ENCODE data around the gene OR5AL1. TPM values are rescaled to one million over a fixed set of nuclear protein-coding genes. Genes with fewer than 3 reads are reported as not detected.
"Not testable (repeated sequence)": the region's sequence is repeated elsewhere in the genome, so short reads cannot be mapped to it uniquely, and the experiment has no call there.

Gene OR5AL1
- not detected for polyA plus RNA-seq (2012; ENCODE audit: low read depth, missing spikeins)

DNA sequence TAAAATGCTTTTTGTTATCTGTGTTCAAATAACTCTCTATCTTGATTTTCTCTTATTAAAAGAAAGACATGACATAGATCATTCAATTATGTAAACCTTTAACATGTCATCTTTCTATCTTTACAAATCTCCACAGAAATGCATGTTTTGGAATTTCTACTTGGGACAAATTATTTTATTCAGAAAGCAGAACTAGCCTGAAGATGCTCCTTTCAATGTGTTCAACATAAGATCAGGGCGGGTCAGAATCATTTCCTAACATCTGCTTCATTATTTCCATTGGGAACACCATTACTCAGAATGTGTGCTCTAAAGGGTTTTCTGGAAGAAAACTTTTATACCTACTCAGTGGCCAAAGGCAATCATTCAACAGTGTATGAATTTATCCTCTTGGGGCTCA lies at the start of gene OR5AL1:
OR5AL1 (plus strand) TSS at position 301 of the 400 bp plus-strand sequence.
- TF ChIP-seq POLR2AphosphoS5 (IDR thresholded peaks at IDR 0.05; ENCODE audit: low read depth, low read length) = no peak
- TF ChIP-seq PAX5 (IDR thresholded peaks at IDR 0.05; ENCODE audit: insufficient read depth, low read length, severe bottlenecking) = no peak
- TF ChIP-seq SPI1 (IDR thresholded peaks at IDR 0.05; ENCODE audit: low read depth, low read length) = no peak
- TF ChIP-seq TAF1 (IDR thresholded peaks at IDR 0.05; ENCODE audit: low read depth, low read length) = no peak
- TF ChIP-seq POU2F2 (IDR thresholded peaks at IDR 0.05; ENCODE audit: low read depth, low read length) = no peak
- TF ChIP-seq POLR2A (IDR thresholded peaks at IDR 0.05; ENCODE audit: low read depth, low read length) = no peak
- FAIRE-seq (no peak), DNase-seq (ENCODE audit: insufficient read length, low spot score) (no peak)

DNA sequence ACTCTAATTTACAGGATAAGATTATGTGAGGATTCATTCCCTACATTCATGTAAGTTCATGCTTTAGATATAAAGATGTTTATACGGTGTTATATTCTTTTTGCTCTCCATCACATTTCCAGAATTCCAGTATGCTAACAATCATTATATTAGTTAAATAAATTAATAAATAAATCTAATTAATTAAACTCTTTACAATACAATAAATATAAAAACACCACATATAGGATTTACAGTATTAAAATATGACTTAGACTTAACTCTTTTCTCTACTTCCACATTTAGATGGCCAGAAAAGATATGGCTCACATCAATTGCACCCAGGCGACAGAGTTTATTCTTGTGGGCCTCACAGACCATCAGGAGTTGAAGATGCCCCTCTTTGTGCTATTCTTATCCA lies 37.2 kb upstream of the OR5AL1 start, which contains the start of gene OR8U1:
OR8U1 (plus strand) TSS at position 301 of the 400 bp plus-strand sequence; CDS start at position 301, 0 bp downstream.
- DNase-seq (ENCODE audit: insufficient read length, low spot score) = no peak
- FAIRE-seq = no peak
- TF ChIP-seq POLR2AphosphoS5 (IDR thresholded peaks at IDR 0.05; ENCODE audit: low read depth, low read length) (no peak), POU2F2 (IDR thresholded peaks at IDR 0.05; ENCODE audit: low read depth, low read length) (no peak), POLR2A (IDR thresholded peaks at IDR 0.05; ENCODE audit: low read depth, low read length) (no peak), PAX5 (IDR thresholded peaks at IDR 0.05; ENCODE audit: insufficient read depth, low read length, severe bottlenecking) (no peak)

DNA sequence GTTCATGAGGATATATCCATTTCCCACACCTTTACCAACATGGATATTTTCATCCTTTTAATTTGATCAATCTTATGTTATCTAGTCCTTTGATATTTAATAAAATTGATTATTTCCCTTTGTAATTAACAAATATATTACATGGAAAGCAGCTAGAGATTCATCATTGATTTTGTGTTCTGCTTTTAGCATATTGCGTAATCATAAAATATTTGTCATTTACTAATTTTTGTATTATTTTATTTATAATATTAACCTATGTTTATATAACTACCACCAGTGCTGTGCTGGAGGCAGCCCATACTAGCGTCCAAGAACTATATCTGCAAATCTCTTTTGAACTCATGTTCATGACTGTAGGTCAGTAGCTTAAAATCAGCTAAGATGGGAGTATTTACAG lies 32.4 kb upstream of the OR5AL1 start:
- FAIRE-seq (no peak), DNase-seq (ENCODE audit: insufficient read length, low spot score) (no peak)
- TF ChIP-seq SPI1 (IDR thresholded peaks at IDR 0.05; ENCODE audit: low read depth, low read length) (no peak), TAF1 (IDR thresholded peaks at IDR 0.05; ENCODE audit: low read depth, low read length) (no peak), PAX5 (IDR thresholded peaks at IDR 0.05; ENCODE audit: insufficient read depth, low read length, severe bottlenecking) (no peak), POU2F2 (IDR thresholded peaks at IDR 0.05; ENCODE audit: low read depth, low read length) (no peak)

DNA sequence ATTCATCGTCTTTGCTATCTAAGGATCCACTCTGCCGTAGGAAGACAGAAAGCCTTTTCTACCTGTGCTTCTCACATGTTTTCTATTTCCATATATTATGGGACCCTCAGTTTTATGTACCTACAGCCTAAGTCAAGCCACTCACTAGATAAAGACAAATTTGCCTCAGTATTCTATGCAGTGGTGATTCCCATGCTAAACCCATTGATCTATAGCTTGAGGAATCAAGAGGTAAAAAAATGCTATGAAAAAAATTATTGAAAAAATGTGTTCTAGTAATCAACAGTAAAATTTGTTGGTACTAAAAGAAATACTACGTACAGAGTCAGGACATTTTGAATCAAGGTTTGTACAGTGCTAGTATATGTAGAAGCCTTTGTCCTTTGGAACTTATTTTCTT lies 18.1 kb upstream of the OR5AL1 start:
- DNase-seq (ENCODE audit: insufficient read length, low spot score) (no peak), FAIRE-seq (no peak)
- no peak for TF ChIP-seq TAF1 (IDR thresholded peaks at IDR 0.05; ENCODE audit: low read depth, low read length)
- no peak for TF ChIP-seq PAX5 (IDR thresholded peaks at IDR 0.05; ENCODE audit: insufficient read depth, low read length, severe bottlenecking)
- TF ChIP-seq POLR2A (IDR thresholded peaks at IDR 0.05; ENCODE audit: low read depth, low read length) = no peak

DNA sequence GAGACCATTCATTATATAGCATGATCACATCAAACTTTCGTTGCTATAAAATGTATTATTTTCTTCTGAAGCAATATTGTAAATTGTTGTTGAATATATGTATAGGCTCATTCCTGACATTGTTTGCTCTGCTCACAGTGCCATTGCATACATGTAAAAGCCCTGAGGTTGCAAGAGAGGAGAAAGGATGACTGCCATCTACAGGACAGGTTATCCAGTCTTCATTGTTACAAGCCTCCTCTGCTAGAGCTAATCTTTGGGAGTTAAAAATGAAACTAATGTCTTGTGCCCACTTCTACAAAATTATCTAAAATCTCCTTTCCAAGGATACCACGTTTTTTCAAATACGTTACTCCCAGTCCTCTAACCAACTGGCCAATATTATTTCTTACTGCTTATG lies 16.4 kb upstream of the OR5AL1 start:
- FAIRE-seq = no peak
- TF ChIP-seq SPI1 (IDR thresholded peaks at IDR 0.05; ENCODE audit: low read depth, low read length) (no peak), TAF1 (IDR thresholded peaks at IDR 0.05; ENCODE audit: low read depth, low read length) (no peak), POU2F2 (IDR thresholded peaks at IDR 0.05; ENCODE audit: low read depth, low read length) (no peak), PAX5 (IDR thresholded peaks at IDR 0.05; ENCODE audit: insufficient read depth, low read length, severe bottlenecking) (no peak), POLR2A (IDR thresholded peaks at IDR 0.05; ENCODE audit: low read depth, low read length) (no peak)
- no peak for DNase-seq (ENCODE audit: insufficient read length, low spot score)

DNA sequence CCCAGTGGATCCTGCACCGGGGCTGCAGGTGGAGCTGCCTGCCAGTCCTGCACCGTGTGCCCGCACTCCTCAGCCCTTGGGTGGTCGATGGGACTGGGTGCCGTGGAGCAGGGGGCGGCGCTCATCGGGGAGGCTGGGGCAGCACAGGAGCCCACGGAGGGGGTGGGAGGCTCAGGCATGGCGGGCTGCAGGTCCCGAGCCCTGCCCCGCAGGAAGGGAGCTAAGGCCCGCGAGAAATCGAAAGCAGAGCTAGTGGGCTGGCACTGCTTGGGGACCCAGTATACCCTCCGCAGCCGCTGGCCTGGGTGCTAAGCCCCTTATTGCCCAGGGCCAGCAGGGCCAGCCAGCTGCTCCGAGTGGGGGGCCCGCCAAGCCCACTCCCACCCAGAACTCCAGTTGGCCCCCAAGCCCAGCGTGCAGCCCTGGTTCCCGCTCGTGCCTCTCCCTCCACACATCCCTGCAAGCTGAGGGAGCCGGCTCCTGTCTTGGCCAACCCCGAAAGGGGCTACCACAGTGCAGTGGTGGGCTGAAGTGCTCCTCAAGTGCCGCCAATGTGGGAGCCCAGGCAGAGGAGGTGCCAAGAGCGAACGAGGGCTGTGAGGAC lies 10.5 kb upstream of the OR5AL1 start:
- not testable (repeated sequence) for DNase-seq (ENCODE audit: insufficient read length, low spot score); FAIRE-seq

DNA sequence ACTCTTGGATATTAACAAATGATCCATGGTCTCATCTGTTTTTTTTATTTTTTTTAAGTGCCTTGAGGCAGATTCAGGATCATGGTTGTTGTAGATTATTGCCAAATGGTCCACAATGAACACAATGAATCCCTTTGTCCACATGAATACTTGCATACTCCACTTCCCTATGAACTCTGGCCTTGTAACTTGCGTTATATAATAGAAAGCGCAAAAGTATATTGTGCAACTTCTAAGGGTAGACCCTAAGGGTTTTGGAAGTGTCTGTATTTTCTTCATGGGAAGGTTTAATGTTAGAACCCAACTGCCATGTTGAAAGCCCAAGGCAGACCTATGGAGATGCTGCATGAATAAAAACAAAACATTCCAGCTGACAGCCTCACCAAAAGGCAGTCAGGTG lies 8.1 kb upstream of the OR5AL1 start:
- no peak for FAIRE-seq

DNA sequence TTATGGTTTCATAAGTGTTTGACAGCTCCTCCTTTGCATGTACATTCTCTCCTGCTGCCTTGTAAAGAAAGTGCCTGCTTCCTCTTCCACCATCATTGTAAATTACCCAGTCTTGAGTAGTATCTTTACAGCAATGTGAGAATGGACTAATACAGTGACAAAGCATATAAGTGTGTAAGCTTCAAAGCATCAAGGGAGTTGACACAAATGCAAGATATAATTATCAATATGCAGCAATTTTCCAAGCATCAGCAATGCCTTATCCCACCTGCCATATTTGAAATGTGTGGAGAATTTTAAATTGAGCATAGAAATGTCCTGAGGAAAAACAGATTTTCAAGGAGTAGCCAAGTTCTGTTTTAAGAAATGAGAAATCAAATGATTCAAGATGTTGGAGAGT lies 1.7 kb upstream of the OR5AL1 start:
- no peak for TF ChIP-seq POLR2A (IDR thresholded peaks at IDR 0.05; ENCODE audit: low read depth, low read length)
- TF ChIP-seq SPI1 (IDR thresholded peaks at IDR 0.05; ENCODE audit: low read depth, low read length) = no peak
- TF ChIP-seq POU2F2 (IDR thresholded peaks at IDR 0.05; ENCODE audit: low read depth, low read length) = no peak
- TF ChIP-seq PAX5 (IDR thresholded peaks at IDR 0.05; ENCODE audit: insufficient read depth, low read length, severe bottlenecking) = no peak
- TF ChIP-seq TAF1 (IDR thresholded peaks at IDR 0.05; ENCODE audit: low read depth, low read length) = no peak
- no peak for TF ChIP-seq POLR2AphosphoS5 (IDR thresholded peaks at IDR 0.05; ENCODE audit: low read depth, low read length)
- FAIRE-seq = no peak

More for the DNA sequence above, 8.1 kb upstream of the OR5AL1 start:
- TF ChIP-seq POLR2AphosphoS5 (IDR thresholded peaks at IDR 0.05; ENCODE audit: low read depth, low read length) (no peak), PAX5 (IDR thresholded peaks at IDR 0.05; ENCODE audit: insufficient read depth, low read length, severe bottlenecking) (no peak), POU2F2 (IDR thresholded peaks at IDR 0.05; ENCODE audit: low read depth, low read length) (no peak), TAF1 (IDR thresholded peaks at IDR 0.05; ENCODE audit: low read depth, low read length) (no peak), POLR2A (IDR thresholded peaks at IDR 0.05; ENCODE audit: low read depth, low read length) (no peak), SPI1 (IDR thresholded peaks at IDR 0.05; ENCODE audit: low read depth, low read length) (no peak)
- no peak for DNase-seq (ENCODE audit: insufficient read length, low spot score)

DNA sequence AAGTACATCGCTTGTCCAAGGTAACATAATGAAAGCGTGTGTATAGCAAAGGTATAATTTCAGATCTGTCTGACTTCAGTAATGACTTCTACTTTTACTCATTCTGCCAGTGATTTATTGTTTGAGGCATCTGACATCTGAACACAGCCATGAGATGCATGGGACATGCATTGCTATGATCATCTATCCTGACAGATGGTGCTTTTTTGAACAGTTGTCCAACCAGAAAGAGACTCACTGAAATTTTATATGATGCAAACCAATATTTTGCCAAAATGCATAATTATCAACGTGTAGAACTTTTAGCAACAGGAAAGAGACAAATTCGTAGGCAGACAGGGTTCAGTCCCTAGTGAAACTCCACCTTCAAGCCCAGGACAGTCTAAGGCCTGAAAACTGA lies 41.0 kb downstream of the OR5AL1 start:
- FAIRE-seq (no peak), DNase-seq (ENCODE audit: insufficient read length, low spot score) (no peak)
- TF ChIP-seq TAF1 (IDR thresholded peaks at IDR 0.05; ENCODE audit: low read depth, low read length) (no peak), PAX5 (IDR thresholded peaks at IDR 0.05; ENCODE audit: insufficient read depth, low read length, severe bottlenecking) (no peak), POLR2A (IDR thresholded peaks at IDR 0.05; ENCODE audit: low read depth, low read length) (no peak), SPI1 (IDR thresholded peaks at IDR 0.05; ENCODE audit: low read depth, low read length) (no peak), POU2F2 (IDR thresholded peaks at IDR 0.05; ENCODE audit: low read depth, low read length) (no peak), POLR2AphosphoS5 (IDR thresholded peaks at IDR 0.05; ENCODE audit: low read depth, low read length) (no peak)

More for the DNA sequence above, 1.7 kb upstream of the OR5AL1 start:
- DNase-seq (ENCODE audit: insufficient read length, low spot score) = no peak

DNA sequence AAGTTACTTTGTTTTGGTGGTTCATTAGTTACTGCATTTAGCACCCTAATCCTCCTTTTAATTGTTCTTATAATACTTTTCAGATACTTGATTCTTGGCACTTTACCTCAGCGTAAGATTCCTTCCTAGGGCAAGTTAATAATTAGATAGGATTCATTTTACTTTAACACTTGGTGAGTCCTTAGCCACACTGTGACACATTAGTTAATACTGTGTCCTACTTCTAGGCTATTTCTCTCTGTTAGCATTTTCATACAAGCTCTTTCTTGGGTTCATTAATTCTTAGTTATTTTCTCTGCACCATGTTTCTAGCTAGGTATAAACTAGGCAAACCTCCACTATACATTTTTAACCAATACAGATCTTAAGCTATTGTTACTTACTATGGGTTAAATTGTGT lies 44.6 kb downstream of the OR5AL1 start:
- FAIRE-seq (no peak), DNase-seq (ENCODE audit: insufficient read length, low spot score) (no peak)
- TF ChIP-seq POU2F2 (IDR thresholded peaks at IDR 0.05; ENCODE audit: low read depth, low read length) = no peak
- no peak for TF ChIP-seq TAF1 (IDR thresholded peaks at IDR 0.05; ENCODE audit: low read depth, low read length)
- TF ChIP-seq POLR2A (IDR thresholded peaks at IDR 0.05; ENCODE audit: low read depth, low read length) = no peak
- TF ChIP-seq POLR2AphosphoS5 (IDR thresholded peaks at IDR 0.05; ENCODE audit: low read depth, low read length) = no peak
- TF ChIP-seq PAX5 (IDR thresholded peaks at IDR 0.05; ENCODE audit: insufficient read depth, low read length, severe bottlenecking) = no peak
- TF ChIP-seq SPI1 (IDR thresholded peaks at IDR 0.05; ENCODE audit: low read depth, low read length) = no peak
